ENCODE measurements around the gene SLC49A3.
A peak's percentile ranks its signal among the peaks of the same experiment; 100 is the strongest.

Gene SLC49A3

DNA sequence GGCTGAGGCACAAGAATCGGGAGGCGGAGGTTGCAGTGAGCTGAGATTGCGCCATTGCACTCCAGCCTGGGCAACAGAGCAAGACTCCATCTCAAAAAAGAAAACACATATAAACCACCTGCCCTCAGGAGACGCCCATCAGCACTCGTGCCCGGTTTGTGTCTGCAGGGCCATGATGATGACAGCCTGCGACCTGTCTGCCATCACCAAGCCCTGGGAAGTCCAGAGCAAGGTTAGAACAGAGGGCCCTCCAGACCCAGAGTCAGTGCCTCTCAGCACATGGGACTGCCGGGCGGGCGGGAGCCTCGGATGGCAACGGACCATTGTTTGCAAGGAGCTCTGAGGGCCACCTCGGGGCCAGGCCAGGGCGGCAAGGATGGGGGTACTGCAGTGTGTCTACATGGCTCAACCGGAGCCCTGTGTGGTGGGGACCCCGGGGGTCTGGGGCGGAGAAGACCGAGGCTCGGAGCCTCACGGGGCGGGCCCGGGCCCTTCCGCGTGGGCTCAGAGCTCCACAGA, 24.2 kb downstream of the SLC49A3 start:
- peak; percentile 2 for DNase-seq

DNA sequence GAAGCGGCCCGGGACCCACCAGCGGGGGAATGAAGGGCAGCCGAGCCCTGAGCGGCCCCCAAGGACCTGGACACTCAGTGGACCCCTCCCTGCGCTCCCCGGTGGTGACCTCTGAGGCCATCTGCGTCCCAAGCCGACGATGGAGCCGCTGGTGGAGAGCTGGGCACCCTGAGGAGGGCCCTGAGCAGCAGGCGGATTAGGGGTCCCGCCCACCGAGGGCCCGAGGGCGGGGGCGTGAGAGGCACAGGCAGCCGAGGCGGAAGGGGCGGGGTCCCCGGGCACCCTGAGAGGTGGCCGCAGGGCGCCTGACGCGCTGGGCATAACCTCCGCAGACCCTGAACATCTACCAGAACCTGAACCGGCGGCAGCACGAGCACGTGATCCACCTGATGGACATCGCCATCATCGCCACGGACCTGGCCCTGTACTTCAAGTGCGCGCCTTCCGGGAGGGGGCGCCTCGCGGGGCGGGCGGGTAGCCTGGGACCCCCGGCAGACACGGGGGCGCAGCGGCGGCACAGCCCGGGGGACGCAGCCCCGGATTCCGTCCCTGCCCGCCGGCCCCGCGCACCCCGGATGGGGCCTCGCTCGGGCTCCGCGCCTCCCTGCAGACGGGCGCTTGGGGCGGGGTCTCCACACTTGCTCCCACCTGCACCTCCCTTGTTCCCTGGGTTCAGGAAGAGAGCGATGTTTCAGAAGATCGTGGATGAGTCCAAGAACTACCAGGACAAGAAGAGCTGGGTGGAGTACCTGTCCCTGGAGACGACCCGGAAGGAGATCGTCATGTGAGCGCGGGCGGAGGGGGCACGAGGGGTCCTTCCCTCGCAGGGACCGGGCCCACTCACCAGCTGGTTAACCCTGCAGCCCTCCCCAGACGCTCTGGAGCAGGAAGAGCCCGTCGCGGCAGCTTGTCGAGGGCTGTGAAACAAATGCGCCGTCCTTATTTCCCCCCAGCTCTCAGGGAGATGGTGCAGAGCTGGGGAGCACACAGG, 25.2 kb downstream of the SLC49A3 start:
- DNase-seq: peak; percentile 81

DNA sequence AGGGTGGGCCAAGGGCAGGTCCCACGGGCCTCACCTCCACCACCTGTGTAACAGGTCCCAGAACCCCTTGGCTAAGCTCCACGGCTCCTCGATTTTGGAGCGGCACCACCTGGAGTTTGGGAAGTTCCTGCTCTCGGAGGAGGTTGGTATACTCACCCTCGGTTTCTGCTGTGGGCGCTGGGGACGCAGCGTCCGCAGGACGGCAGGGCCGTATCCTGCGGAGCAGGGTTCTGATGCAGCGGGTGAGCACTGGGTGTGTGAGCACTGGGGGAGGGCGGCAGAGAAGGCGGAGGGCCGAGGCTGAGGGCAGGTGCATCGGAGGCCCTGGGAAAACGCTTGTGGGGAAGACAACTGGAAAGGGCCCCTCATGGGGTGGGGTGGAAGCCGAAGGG, 25.9 kb downstream of the SLC49A3 start:
- no peak for DNase-seq

DNA sequence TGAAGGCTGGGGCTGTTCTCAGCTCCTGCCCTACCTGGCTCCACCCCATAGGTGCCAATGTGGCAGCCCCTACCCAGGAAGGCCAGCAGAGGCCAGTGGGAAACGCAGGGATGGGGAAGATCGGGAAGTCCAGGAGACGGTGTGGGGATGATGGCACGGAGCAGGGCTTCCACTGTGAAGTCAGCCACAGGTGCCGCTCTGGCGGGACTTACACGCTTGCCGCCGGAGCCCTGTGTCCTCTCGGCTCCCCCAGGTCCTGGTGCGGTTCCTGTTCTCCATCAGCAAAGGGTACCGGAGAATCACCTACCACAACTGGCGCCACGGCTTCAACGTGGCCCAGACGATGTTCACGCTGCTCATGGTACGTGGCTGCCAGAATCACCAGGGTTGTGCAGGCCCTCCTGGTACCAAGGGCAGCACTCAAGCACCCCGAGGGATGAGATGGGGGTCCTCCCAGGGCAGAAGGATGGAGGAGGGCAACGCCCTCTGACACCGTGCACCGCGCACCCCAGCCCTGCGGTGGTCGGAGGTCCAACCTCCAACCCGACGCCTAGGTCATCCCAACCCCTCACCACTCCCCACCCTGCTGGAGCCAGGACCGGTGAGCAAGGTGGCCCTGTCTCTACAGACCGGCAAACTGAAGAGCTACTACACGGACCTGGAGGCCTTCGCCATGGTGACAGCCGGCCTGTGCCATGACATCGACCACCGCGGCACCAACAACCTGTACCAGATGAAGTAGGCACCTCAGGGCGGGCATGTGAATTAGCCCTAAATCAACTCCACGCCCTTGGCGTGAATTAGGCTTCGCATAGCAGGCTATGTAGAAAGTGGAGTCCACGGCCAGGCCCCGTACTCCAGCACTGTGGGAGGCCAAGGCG, 26.8 kb downstream of the SLC49A3 start:
- DNase-seq: no peak

DNA sequence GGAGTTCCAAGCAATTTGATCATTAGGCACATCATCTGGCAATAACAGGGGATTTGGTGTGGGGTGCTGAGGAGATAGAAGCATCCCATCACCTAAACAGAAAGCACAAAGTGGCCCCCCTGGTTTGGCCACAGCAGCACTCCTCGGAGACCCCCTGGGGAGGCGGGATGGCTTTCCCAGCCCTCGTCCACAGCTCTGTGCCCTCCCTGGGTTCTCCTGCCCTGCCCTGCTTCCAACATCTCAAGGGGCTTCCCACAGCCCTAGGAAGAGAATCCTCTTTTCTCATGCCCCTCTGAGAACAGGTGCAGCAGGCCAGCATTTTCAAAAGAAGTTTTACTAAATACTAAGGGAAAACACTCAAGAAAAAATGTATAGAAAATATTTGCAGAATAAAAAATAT, 27.7 kb downstream of the SLC49A3 start:
- DNase-seq: no peak

DNA sequence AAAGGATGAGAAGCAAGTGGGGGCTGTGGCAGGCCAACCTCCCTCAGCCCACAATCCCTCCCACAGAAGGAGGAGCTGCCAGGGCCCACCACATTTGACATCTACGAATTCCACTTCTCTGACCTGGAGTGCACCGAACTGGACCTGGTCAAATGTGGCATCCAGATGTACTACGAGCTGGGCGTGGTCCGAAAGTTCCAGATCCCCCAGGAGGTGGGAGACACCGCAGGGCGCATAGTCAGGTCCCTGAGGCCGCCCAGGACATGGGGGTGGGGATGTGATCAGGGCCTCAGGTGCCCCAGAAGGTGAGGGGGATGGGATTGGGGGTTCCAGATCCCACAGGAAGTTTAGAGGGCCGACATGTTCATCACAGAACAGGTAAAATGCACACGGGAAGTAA, 28.6 kb downstream of the SLC49A3 start:
- DNase-seq: no peak

DNA sequence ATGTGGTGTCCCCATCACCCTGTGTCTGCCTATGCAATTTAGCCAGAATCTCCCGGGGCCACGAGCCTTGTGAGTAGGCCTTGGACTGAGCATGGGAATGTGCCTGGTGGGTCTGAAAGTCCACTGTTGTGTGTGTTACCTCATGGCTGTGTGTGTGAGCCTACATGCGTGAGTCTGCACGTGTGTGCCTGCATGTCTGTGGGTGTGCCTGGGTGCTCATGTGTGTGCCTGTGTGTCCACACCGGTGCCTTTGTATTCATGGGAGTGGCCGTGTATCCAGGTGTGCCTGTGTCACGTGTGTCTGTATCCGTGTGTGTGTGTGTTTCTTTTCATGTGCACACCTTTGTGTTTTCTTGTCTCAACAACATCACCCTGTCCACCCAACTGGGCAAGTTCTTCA, 29.1 kb downstream of the SLC49A3 start:
- no peak for DNase-seq

DNA sequence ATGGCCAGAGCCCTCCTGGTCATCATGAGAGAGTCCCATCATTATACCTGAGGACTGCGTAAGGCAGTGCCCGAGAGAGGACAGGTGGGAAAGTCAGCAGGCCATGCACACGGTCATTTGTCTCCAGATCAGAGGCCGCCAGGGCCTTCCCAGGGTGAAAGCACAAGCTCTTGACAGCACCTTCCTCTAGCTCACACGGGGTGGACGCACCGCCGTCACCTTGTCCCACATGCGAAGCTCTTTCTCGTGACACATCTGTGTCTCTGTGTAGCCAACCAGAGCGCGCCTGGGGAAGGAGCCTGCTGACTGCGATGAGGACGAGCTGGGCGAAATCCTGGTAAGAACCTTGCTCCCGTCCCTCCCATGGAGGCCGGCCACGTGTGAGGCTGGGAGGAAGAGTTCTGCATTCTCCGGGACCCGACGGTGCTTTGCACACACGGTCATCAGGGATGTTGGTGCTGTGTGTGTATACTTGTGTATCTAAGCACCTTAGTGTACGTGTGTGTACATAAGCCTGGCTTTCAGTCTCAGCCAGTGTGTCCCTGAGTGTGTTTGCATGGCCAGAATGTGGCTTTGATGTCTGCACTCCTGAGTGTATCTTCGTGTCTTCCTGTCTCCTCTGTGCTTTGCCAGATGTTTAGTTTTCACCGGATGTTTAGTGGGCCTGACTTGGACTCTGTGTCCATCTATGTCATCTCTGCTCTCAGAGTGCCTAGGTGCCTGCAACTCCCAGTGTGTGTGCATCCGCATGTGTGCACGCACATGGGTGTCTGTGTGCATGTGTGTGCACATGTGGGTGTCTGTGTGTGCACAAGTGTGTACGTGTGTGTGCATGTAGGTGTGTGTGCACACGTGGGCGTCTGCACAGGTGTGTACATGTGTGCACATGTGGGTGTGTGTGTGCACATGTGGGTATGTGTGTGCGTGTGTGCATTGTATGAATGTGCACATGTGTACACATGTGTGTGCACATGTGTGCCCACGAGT, 30.0 kb downstream of the SLC49A3 start:
- DNase-seq: no peak

DNA sequence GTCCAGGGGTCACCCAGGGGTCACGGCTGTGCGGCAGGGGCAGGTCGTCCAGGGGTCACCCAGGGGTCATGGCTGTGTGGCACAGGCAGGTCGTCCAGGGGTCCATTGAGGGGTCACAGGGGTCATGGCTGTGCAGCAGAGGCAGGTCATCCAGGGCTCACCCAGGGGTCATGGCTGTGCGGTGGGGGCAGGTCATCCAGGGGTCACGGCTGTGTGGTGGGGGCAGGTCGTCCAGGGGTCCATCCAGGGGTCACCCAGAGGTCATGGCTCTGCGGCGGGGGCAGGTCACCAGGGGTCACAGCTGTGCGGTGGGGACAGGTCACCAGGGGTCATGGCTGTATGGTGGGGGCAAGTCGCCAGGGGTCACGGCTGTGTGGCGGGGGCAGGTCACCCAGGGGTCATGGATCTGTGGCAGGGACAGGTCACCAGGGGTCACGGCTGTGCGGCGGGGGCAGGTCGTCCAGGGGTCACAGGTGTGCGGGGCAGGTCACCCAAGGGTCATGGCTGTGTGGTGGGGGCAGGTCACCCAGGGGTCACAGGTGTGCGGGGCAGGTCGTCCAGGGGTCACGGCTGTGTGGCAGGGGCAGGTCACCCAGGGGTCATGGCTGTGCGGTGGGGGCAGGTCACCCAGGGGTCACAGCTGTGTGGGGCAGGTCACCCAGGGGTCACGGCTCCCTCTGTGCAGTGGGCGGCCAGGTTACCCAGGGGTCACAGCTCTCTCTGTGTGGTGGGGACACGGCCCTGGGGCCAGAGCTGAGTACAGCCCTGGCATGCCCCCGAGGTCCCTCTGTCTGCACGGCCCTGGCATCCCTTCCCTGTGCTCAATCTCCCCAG, 30.9 kb downstream of the SLC49A3 start:
- no peak for DNase-seq

DNA sequence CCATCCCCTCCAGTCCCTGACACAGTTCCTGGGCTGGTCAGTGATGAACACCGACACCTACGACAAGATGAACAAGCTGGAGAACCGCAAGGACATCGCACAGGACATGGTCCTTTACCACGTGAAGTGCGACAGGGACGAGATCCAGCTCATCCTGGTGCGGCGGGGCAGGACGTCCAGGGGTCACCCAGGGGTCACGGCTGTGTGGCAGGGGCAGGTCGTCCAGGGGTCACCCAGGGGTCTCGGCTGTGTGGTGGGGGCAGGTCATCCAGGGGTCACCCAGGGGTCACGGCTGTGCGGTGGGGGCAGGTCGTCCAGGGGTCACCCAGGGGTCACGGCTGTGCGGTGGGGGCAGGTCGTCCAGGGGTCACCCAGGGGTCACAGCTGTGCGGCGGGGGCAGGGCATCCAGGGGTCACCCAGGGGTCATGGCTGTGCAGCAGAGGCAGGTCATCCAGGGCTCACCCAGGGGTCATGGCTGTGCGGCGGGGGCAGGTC, 31.6 kb downstream of the SLC49A3 start:
- no peak for DNase-seq

DNA sequence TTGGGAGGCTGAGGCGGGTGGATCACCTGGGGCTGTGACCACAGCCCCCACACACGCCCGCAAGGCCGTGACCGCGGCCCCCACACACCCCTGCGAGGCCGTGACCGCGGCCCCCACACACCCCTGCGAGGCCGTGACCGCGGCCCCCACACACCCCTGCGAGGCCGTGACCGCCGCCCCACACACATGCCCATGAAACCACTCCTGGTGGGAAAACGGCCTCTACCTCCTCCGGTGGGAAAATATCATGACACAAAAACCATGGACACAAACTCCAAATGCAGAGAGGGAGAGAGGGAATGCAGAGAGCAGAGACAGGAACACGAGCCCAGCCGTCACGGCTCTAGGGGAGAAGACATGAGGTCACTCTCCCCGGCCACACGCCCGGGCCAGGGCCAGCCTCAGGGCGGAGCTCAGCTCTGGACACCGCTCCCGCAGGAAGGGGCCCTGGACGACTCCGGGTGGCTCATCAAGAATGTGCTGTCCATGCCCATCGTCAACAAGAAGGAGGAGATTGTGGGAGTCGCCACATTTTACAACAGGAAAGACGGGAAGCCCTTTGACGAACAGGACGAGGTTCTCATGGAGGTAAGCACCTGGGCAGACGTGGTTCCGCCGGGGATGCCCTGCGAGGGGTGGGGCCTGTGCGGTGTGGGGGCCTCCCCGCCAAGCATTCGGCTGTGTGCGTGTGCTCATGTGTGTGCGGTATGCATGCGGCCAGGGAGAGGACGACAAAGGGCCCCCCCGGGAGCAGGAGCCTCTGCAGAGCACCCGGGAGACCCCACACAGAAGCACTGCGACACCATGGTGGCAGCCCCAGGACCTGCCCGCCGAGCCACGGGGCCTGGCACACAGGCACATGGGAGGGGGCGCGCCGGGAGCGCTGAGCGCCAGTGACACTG, 32.3 kb downstream of the SLC49A3 start:
- no peak for DNase-seq

DNA sequence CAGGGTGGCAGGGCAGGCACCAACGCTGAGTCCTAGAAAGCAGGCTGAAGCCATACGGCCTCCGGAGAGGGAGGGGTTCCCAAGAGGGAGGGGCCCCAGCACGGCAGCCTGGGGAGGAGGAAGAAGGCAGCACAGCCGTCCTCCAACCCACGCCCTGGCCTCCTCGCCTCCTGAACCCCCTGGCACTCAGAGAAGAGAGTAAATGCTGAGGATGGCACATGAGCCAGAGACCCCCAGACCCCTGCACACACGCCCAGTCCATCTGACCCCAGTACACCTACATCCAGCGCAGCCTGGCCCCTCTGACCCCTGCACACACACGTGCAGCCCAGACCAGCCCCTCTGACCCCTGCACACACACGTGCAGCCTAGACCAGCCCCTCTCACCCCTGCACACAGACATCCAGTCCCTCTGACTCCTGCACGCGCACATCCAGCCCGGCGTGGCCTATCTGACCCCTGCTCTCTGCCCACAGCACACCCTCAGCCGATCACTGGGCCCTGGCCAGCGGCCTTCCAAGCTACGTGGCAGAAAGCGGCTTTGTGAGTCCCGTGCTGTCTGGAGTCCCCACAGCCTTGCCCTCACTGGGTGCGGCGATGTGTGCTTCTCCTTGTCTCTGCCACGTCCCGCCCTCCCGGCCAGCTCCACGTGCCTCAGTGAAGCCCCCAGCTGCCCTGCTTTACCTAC, 33.3 kb downstream of the SLC49A3 start:
- no peak for DNase-seq

DNA sequence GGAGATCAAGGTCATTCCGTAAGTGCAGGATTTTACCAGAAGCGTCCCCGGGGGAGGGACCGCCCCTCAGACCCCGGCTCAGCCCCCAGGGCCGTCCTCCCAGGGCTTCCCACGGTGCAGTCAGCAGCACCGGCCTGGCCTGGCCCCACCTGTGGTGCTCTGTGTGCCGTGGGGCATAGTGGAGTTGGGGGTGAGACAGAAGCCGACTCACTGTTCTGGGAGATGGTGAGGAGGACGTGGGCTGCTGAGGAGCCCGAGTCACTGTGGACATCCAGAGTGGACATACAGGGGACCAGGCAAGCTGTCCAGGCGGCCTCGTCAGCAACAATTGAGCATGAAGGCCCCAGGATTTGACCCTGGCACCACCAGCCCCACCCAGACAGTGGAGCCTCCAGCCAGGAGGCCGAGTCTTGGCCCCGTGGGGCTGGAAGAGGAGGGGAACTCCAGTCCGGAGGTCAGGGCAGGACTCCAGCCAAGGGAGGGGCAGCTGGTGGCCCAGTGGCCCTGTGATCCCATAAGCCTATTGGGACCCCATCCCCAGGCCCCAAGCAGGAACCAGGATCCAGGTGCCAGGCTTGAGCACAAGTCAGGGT, 34.0 kb downstream of the SLC49A3 start:
- no peak for DNase-seq

DNA sequence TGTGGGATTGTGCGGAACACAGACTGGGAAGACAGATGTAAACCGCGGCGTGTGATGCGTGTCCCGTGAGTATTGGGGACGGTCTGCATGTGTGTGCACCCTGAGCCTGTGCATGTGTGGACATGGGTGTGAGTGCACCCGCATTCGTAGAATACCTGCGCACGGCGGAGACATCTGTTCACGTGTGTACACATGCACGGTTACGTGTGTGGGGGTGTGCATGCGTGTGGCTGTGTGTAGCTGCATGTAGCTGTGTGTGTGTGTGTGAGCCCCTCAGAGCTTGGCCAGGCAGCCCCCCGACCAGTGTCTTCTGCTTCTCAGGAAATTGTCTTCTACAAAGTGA, 34.5 kb downstream of the SLC49A3 start:
- DNase-seq: no peak

DNA sequence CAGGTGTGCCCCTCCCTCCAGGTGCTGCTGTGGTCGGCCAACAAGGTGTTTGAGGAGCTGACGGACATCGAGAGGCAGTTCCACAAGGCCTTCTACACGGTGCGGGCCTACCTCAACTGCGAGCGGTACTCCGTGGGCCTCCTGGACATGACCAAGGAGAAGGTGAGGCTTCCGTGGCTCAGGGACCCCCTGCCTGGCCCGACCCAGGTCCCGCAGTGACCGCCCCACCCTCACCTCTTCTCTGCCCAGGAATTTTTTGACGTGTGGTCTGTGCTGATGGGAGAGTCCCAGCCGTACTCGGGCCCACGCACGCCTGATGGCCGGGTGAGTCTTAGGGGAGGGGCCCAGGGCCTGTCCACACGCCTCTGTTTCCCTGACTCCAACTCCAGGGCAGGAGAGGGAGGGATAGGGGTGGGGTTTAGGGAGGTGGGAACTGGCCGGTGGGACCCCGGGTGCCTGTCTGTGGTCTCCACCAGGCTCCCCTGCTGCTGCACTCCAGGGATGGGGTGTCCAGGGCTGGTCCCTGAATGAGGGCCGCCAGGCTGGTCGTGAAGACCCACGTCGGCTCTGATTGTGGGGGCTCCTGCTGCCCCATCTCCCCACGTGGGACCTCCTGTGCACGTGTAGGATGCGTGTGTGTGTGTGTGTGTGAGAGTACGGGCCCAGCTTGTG, 35.0 kb downstream of the SLC49A3 start:
- DNase-seq: no peak

DNA sequence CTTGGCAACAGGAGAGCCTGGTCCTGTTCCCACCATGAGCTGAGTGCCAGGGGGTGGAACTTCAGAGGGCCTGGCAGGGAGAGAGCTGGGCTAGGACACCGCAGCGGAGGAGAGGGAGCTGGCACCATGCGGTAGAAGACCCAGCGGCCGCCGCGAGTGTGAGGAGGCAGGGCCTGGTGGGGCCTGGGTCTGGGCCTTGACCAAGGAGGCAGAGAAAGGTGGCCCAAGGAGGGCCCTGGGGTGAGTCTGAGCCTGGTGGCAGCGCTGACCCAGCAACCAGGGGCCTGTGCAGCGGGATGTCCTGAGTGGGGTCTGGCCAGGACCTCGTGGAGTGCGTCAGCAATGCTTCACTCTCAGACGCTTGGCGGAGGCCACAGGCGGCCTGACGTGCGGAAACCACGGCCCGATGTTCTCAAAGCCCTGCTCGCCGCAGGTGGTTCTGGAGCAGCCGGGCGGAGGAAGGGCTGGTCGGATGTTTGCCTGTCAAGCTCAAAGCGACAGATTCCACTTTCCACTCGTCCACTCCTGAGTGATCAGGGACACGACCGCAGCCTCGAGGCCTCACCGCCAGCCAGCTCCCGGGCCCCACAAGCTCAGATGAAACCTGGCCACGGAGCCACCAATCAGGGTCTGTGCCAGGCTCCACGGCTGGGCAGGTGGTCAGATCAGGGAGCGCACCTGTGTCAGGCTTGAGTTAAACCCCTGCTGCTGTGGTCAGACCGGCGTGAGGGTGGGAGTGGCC, 35.7 kb downstream of the SLC49A3 start:
- DNase-seq: no peak

DNA sequence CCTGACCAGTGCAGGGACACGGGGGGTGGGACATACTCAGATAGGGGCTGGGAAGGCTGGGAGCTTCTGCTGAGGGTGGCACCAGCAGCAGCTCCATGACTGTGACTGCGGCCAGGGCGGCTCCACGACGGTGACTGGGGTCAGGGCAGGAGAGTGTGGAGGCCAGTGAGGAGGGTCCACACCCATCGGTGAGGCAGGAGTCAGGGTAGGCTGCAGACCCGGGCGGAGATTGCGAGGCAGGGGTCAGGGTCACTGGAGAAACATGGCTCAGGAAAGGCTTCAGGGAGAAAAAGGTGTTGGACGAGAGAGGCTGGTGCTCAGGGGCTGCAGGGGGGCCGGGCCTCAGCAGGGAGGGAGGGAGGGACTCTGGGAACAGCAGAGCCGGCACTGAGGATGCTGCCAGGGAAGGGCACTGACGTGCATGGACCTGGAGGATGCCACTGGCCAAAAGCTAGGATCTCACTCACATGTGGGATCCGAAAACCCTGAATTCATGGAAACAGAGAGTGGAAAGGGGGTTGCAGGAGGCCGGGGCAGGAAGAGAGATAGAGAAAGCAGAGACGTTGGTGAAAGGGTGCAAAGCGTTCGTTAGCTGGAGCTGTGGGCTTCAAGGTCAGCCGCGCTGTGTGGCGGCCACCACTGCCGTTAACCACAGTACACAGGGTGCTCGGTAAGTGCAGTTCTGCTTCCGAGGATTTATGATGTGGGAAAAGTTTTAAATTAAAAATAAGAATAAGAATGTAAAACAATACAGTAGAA, 36.9 kb downstream of the SLC49A3 start:
- no peak for DNase-seq
